OCI-LY3 (cell line): Measurements from ENCODE around the gene SLC6A11.

Experiments used
- H2AFZ ChIP-seq: fragments of 200-600, 300-600 bp; shearing (Covaris generic); 2 replicates; pipeline ENCODE4 v1.6.0; 2014; ENCODE audit warnings: antibody characterized with exemption, low read depth, low read length
- H3K27ac ChIP-seq: fragments of 200-600, 300-600 bp; sonication (generic); 2 replicates; pipeline ENCODE4 v1.5.1; 2014; ENCODE audit warnings: mild to moderate bottlenecking, low read length, moderate library complexity, mixed read lengths
- H3K27me3 ChIP-seq: fragments of 200-600, 300-600 bp; sonication (generic); 2 replicates; pipeline ENCODE4 v1.6.1; 2014; ENCODE audit warnings: low read depth, low read length, mixed read lengths
- H3K36me3 ChIP-seq: fragments of 200-600, 300-600 bp; sonication (generic); replicated peaks from 2 replicates; pipeline ENCODE3; 2014; ENCODE audit warnings: low read depth, low read length, mixed read lengths
- H3K4me1 ChIP-seq: fragments of 300-600, 200-600 bp; sonication (generic); 2 replicates; pipeline ENCODE4 v1.6.1; 2014; ENCODE audit warnings: low read length, mixed read lengths
- H3K4me2 ChIP-seq: fragments of 200-600, 300-600 bp; sonication (generic); 2 replicates; pipeline ENCODE4 v1.6.1; 2014; ENCODE audit warnings: low read length, mixed read lengths
- H3K4me3 ChIP-seq: fragments of 300-600, 200-600 bp; sonication (generic); 2 replicates; pipeline ENCODE4 v1.5.1; 2014; ENCODE audit warnings: antibody characterized with exemption, mild to moderate bottlenecking, low read length, moderate library complexity
- H3K79me2 ChIP-seq: fragments of 300-600, 200-600 bp; shearing (Covaris generic); 2 replicates; pipeline ENCODE4 v1.6.1; 2014; ENCODE audit warnings: mild to moderate bottlenecking, low read length, mixed read lengths
- H3K9ac ChIP-seq: fragments of 300-600, 200-600 bp; shearing (Covaris generic); 2 replicates; pipeline ENCODE4 v1.6.0; 2014; ENCODE audit warnings: mild to moderate bottlenecking, low read length, moderate library complexity
- H3K9me3 ChIP-seq: fragments of 200-600, 300-600 bp; shearing (Covaris generic); 2 replicates; pipeline ENCODE4 v1.6.1; 2014; ENCODE audit warnings: low read length, mixed read lengths; ENCODE audit not compliant: insufficient read depth
- H4K20me1 ChIP-seq: fragments of 200-600, 300-600 bp; sonication (generic); 2 replicates; pipeline ENCODE4 v1.6.1; 2016; ENCODE audit warnings: low read length, mixed read lengths; ENCODE audit not compliant: insufficient read depth
- CTCF ChIP-seq: fragments of 200-600, 300-600 bp; sonication (generic); IDR thresholded peaks from 2 replicates; pipeline ENCODE4 v1.5.1; 2014; ENCODE audit warnings: antibody characterized with exemption, low read length, low read depth
- EZH2phosphoT487 ChIP-seq: fragments of 200-600 bp; shearing (Covaris generic); IDR thresholded peaks from 2 replicates; pipeline ENCODE4 v1.6.1; 2018; ENCODE audit warnings: antibody characterized with exemption, mixed run types, low read depth

SLC6A11 gene

GRCh38 chr3:10824468-10824867 is 8.4 kb downstream of the SLC6A11 start:
- Histone ChIP-seq H2AFZ (no peak overlapping the region), H3K79me2 (no peaks in the 10 kb centered on the region), H4K20me1 (no peaks in the 10 kb centered on the region), H3K9me3 (no peaks in the 10 kb centered on the region), H3K9ac (no peak overlapping the region), H3K4me3 (no peak overlapping the region), H3K4me2 (no peak overlapping the region), H3K4me1 (no peaks in the 10 kb centered on the region), H3K36me3 (no peaks in the 10 kb centered on the region), H3K27me3 (0 out of 2 replicates have a peak, but pooled peaks cover 3% of the 10 kb centered on the region), H3K27ac (no peak overlapping the region)
- TF ChIP-seq EZH2phosphoT487 = no peak
- TF ChIP-seq CTCF = no peak

GRCh38 chr3:10833855-10834414 is 17.9 kb downstream of the SLC6A11 start:
- Histone ChIP-seq H4K20me1 (no peaks in the 10 kb centered on the region), H3K4me2 (no peak overlapping the region), H3K9ac (no peak overlapping the region), H3K9me3 (no peaks in the 10 kb centered on the region), H3K27ac (no peak overlapping the region), H3K36me3 (no peaks in the 10 kb centered on the region), H3K4me3 (no peak overlapping the region), H3K4me1 (no peaks in the 10 kb centered on the region), H2AFZ (no peak overlapping the region), H3K79me2 (no peaks in the 10 kb centered on the region), H3K27me3 (peaks cover 11% of the 10 kb centered on the region; the same call in 1 of the 2 replicates)
- TF ChIP-seq CTCF = no peak
- TF ChIP-seq EZH2phosphoT487 = no peak

GRCh38 chr3:10834951-10835350 is 18.9 kb downstream of the SLC6A11 start:
- no peak for TF ChIP-seq EZH2phosphoT487
- no peak for TF ChIP-seq CTCF
- Histone ChIP-seq H3K27ac (no peak overlapping the region), H2AFZ (no peak overlapping the region)

GRCh38 chr3:10835406-10835805 is 19.4 kb downstream of the SLC6A11 start:
- Histone ChIP-seq H2AFZ (no peak overlapping the region), H3K9ac (no peak overlapping the region), H3K36me3 (no peaks in the 10 kb centered on the region), H3K4me1 (no peaks in the 10 kb centered on the region), H3K4me3 (no peak overlapping the region), H3K27me3 (peaks cover 11% of the 10 kb centered on the region; the same call in 1 of the 2 replicates), H3K79me2 (no peaks in the 10 kb centered on the region), H4K20me1 (no peaks in the 10 kb centered on the region), H3K9me3 (no peaks in the 10 kb centered on the region), H3K27ac (no peak overlapping the region), H3K4me2 (no peak overlapping the region)
- no peak for TF ChIP-seq CTCF
- TF ChIP-seq EZH2phosphoT487 = no peak

More at GRCh38 chr3:10834951-10835350, 18.9 kb downstream of the SLC6A11 start:
- peaks cover 11% of the 10 kb centered on the region; the same call in 1 of the 2 replicates for H3K27me3 ChIP-seq
- H3K9ac ChIP-seq = no peak overlapping the region
- no peaks in the 10 kb centered on the region for H3K9me3 ChIP-seq
- H3K79me2 ChIP-seq = no peaks in the 10 kb centered on the region
- H3K4me2 ChIP-seq = no peak overlapping the region
- no peak overlapping the region for H3K4me3 ChIP-seq
- no peaks in the 10 kb centered on the region for H4K20me1 ChIP-seq
- no peaks in the 10 kb centered on the region for H3K4me1 ChIP-seq
- H3K36me3 ChIP-seq = no peaks in the 10 kb centered on the region
